Measurements from ENCODE around the gene DDX24.

DNA sequence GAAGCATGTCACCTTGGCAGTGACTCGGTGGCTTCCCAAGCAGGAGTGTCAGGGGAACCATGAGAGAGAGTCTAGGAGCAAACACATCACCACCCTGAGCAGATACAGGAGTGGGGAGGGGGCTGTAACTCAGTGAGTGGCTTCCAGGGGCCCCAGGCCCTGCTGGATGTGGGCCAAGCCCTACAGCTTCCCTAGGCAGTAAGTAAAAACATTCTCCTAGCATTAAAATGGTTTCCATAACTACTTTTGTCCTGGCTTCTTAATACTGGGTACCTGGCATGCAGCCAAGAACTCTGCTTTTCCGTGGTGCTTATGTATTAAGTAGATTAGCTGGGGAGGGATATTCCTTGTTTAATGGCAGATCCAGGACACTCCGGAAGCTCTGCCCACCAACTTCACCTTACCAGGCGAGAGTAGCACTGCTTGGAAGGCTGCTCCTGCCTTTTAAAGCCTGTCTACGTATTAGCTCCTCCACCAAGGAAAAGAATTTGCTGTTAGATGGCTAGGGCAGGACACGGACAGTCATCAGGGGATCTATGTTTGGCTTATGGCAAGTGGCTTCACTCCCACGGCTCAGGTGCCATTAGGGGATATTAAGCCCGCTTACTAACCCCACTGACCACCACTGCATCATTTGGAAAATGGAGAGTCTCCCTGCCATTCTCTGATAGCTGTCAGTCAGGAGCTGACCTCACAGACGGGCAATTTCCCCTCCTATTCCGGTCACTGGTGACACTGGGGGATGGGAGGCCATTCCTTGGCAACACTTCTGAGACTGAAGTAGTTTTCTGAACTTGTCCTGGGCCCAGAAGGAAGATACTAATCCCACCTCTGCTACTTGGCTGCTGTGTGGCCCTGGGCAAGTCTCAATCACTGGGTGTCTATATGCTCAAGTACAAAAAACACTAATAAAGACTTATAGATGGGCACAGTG, 32.0 kb downstream of the DDX24 start:
- TF ChIP-seq CTCF (conservative IDR thresholded peaks at IDR 0.05; ENCODE audit: low read depth, low read length), result no peak
- no peak for TF ChIP-seq EZH2 (IDR thresholded peaks at IDR 0.05; ENCODE audit: borderline replicate concordance, low read depth, low read length, poor library complexity, severe bottlenecking)

Data from A673 (cell line).